H1 (cell line): Measurements from ENCODE around the gene USP35.

Experiments
- CBX5 ChIP-seq: fragments of 300-800, 300-1000 bp; sonication (generic); IDR thresholded peaks from 2 replicates; pipeline ENCODE4 v1.7.1; 2016; ENCODE audit warnings: antibody characterized with exemption, low read length, low read depth
- CEBPB ChIP-seq: IDR thresholded peaks from 2 replicates; pipeline ENCODE4 v1.6.1; 2012; ENCODE audit warnings: low read depth, low read length
- EZH2 ChIP-seq: fragments of 200-600 bp; sonication (generic); IDR thresholded peaks from 2 replicates; pipeline ENCODE4 v1.7.1; 2012; ENCODE audit warnings: low read depth, mild to moderate bottlenecking, moderate library complexity, low read length, inconsistent platforms; ENCODE audit not compliant: severe bottlenecking
- POLR2A ChIP-seq, 2 experiments: IDR thresholded peaks; 1 replicate in 1 of 2; 2 replicates in 1 of 2; pipeline ENCODE4 v1.6.1; 2011; ENCODE audit warnings: low read depth in 2 of 2, low read length in 2 of 2, mild to moderate bottlenecking in 2 of 2; ENCODE audit errors: control extremely low read depth in 1 of 2
- POLR2AphosphoS5 ChIP-seq: IDR thresholded peaks from 2 replicates; pipeline ENCODE4 v1.6.1; 2011; ENCODE audit warnings: low read depth, low read length
- RAD21 ChIP-seq, 2 experiments: IDR thresholded peaks in 1 of 2; conservative IDR thresholded peaks in 1 of 2; 2 replicates each; pipeline ENCODE4 v1.6.1; 2011; ENCODE audit warnings: low read depth in 2 of 2, low read length in 2 of 2, improper control_type of control experiment in 1 of 2, inconsistent platforms in 1 of 2, mild to moderate bottlenecking in 1 of 2, moderate library complexity in 1 of 2
- RXRA ChIP-seq: IDR thresholded peaks from 2 replicates; pipeline ENCODE4 v1.6.1; 2011; ENCODE audit warnings: low read depth, mild to moderate bottlenecking, low read length, moderate library complexity; ENCODE audit not compliant: insufficient read depth
- SIN3A ChIP-seq, 2 experiments: IDR thresholded peaks in 1 of 2; conservative IDR thresholded peaks in 1 of 2; 2 replicates each; pipeline ENCODE4 v1.6.1; 2011 to 2012; ENCODE audit warnings: low read length in 2 of 2, improper control_type of control experiment in 1 of 2, low read depth in 1 of 2, mild to moderate bottlenecking in 1 of 2
- TAF1 ChIP-seq: IDR thresholded peaks from 2 replicates; pipeline ENCODE4 v1.6.1; 2011; ENCODE audit warnings: mild to moderate bottlenecking, low read depth, low read length
- TBP ChIP-seq: IDR thresholded peaks from 2 replicates; pipeline ENCODE4 v1.6.1; 2011; ENCODE audit warnings: low read depth, low read length, improper control_type of control experiment
- TF ChIP-seq, protein P1 (sequence below): IDR thresholded peaks from 2 replicates; pipeline ENCODE4 v1.6.1; 2011; ENCODE audit warnings: low read depth, mild to moderate bottlenecking, low read length; ENCODE audit not compliant: insufficient read depth
- TF ChIP-seq, protein P2 (sequence below), 3 experiments: IDR thresholded peaks; 1 replicate in 2 of 3; 2 replicates in 1 of 3; pipeline versions ENCODE4 v1.5.1 to v1.6.1; 2011; ENCODE audit warnings: low read length in 3 of 3, mild to moderate bottlenecking in 3 of 3, inconsistent platforms in 2 of 3, low read depth in 1 of 3, moderate library complexity in 1 of 3; ENCODE audit not compliant: insufficient read depth in 1 of 3; ENCODE audit errors: control extremely low read depth in 1 of 3
- TF ChIP-seq, protein P3 (sequence below): IDR thresholded peaks from 2 replicates; pipeline ENCODE4 v1.6.1; 2012; ENCODE audit warnings: low read length, inconsistent platforms
- TF ChIP-seq, protein P4 (sequence below): IDR thresholded peaks from 2 replicates; pipeline ENCODE4 v1.6.1; 2012; ENCODE audit warnings: inconsistent platforms

DNA sequence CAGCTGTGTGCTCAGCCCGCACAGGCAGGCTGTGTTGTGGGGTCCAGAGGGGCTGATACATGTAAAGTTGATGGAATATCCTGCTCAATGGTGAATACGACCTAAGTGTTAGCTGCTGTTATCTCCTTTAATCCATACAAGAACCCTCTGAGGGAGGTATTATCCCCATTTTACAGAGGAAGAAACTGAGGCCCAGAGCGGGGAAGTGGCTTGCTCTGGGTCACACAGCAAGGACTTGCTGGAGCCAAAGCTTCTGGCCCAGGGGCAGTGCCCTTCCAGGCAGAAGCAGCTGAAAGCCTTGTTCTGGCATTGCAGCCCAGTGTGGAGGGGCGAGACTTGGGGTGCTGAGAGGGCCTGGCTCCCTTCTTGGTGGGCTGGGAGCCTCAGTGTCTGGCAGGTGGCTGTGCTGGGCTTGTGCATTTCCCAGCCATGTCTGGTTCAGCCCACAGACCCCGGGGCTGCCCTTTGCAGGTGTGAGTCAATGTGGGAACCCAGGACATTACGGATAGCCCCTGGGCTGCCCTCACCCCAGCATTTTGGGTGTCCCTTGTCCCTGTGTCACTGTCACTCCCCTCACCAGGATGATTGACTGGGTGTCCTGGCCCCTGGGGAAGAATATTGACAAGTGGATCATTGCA lies 10.4 kb downstream of the USP35 start:
- TF ChIP-seq POLR2AphosphoS5 (no peak), RAD21 (IDR thresholded peaks at IDR 0.05 in 1 of 2, conservative IDR thresholded peaks at IDR 0.05 in 1 of 2; ENCODE audit: low read depth in 2 of 2, low read length in 2 of 2) (no peak), EZH2 (no peak), TAF1 (no peak), CEBPB (no peak), CBX5 (no peak), TBP (no peak), RXRA (no peak), POLR2A (IDR thresholded peaks at IDR 0.05; ENCODE audit: control extremely low read depth in 1 of 2, low read depth in 2 of 2, low read length in 2 of 2) (no peak), SIN3A (conservative IDR thresholded peaks at IDR 0.05 in 1 of 2, IDR thresholded peaks at IDR 0.05 in 1 of 2; ENCODE audit: low read depth in 1 of 2, low read length in 2 of 2) (no peak)
- TF ChIP-seq, protein P1, sequence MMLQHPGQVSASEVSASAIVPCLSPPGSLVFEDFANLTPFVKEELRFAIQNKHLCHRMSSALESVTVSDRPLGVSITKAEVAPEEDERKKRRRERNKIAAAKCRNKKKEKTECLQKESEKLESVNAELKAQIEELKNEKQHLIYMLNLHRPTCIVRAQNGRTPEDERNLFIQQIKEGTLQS = no peak
- TF ChIP-seq, protein P2, sequence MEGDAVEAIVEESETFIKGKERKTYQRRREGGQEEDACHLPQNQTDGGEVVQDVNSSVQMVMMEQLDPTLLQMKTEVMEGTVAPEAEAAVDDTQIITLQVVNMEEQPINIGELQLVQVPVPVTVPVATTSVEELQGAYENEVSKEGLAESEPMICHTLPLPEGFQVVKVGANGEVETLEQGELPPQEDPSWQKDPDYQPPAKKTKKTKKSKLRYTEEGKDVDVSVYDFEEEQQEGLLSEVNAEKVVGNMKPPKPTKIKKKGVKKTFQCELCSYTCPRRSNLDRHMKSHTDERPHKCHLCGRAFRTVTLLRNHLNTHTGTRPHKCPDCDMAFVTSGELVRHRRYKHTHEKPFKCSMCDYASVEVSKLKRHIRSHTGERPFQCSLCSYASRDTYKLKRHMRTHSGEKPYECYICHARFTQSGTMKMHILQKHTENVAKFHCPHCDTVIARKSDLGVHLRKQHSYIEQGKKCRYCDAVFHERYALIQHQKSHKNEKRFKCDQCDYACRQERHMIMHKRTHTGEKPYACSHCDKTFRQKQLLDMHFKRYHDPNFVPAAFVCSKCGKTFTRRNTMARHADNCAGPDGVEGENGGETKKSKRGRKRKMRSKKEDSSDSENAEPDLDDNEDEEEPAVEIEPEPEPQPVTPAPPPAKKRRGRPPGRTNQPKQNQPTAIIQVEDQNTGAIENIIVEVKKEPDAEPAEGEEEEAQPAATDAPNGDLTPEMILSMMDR (IDR thresholded peaks at IDR 0.05; ENCODE audit: control extremely low read depth in 1 of 3, insufficient read depth in 1 of 3, low read depth in 1 of 3, low read length in 3 of 3) = no peak
- TF ChIP-seq, protein P3, sequence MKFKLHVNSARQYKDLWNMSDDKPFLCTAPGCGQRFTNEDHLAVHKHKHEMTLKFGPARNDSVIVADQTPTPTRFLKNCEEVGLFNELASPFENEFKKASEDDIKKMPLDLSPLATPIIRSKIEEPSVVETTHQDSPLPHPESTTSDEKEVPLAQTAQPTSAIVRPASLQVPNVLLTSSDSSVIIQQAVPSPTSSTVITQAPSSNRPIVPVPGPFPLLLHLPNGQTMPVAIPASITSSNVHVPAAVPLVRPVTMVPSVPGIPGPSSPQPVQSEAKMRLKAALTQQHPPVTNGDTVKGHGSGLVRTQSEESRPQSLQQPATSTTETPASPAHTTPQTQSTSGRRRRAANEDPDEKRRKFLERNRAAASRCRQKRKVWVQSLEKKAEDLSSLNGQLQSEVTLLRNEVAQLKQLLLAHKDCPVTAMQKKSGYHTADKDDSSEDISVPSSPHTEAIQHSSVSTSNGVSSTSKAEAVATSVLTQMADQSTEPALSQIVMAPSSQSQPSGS = no peak
- TF ChIP-seq, protein P4, sequence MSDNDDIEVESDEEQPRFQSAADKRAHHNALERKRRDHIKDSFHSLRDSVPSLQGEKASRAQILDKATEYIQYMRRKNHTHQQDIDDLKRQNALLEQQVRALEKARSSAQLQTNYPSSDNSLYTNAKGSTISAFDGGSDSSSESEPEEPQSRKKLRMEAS = no peak
